Measurements from ENCODE around the gene KCNIP2. TPM values are rescaled to one million over a fixed set of nuclear protein-coding genes. Genes with fewer than 3 reads are reported as not detected.

KCNIP2 gene
- total and polyA plus RNA-seq, 2 donors from 2014 or later = 0.67 to 3.4 TPM

GRCh38 chr10:101803511-101803910 lies 40.1 kb downstream of the KCNIP2 start:
- Histone ChIP-seq H3K9me3 (ENCODE audit: control insufficient read depth in 2 of 3, insufficient read depth in 1 of 3, low read length in 3 of 3) (no peaks in the 10 kb centered on the region), H3K4me1 (ENCODE audit: control insufficient read depth in 2 of 3, insufficient read depth in 2 of 3, low read depth in 1 of 3, low read length in 3 of 3) (no peaks in the 10 kb centered on the region), H3K27ac (ENCODE audit: low read depth in 2 of 2, low read length in 2 of 2) (no peak overlapping the region), H3K4me3 (ENCODE audit: low read length in 3 of 3) (no peak overlapping the region), H3K9ac (ENCODE audit: low read length in 3 of 3) (no peak overlapping the region), H3K27me3 (ENCODE audit: control insufficient read depth, insufficient read depth, low read length) (no peaks in the 10 kb centered on the region), H3K36me3 (ENCODE audit: control insufficient read depth in 2 of 3, insufficient read depth in 3 of 3, low read length in 3 of 3) (peaks cover 16 to 60% (median 28%) of the 10 kb centered on the region in 3 donors)
- DNase-seq (no peak), FAIRE-seq (no peak)
- intact Hi-C loops (cut with DNase I) = no loop called here
- TF ChIP-seq CTCF (IDR thresholded peaks at IDR 0.05; ENCODE audit: borderline replicate concordance, extremely low read depth, insufficient read depth) = no peak

- no peak for FAIRE-seq
These were observed 46.1 kb downstream of the KCNIP2 start for GRCh38 chr10:101797403-101798059.

GRCh38 chr10:101793526-101793925 lies 50.1 kb downstream of the KCNIP2 start:
- H3K9me3 ChIP-seq (ENCODE audit: control insufficient read depth in 2 of 3, insufficient read depth in 1 of 3, low read length in 3 of 3) = no peaks in the 10 kb centered on the region
- no peak overlapping the region for H3K9ac ChIP-seq (ENCODE audit: low read length in 3 of 3)
- DNase-seq (no peak), FAIRE-seq (no peak)
- H3K4me1 ChIP-seq (ENCODE audit: control insufficient read depth in 2 of 3, insufficient read depth in 2 of 3, low read depth in 1 of 3, low read length in 3 of 3) = no peaks in the 10 kb centered on the region
- TF ChIP-seq CTCF (IDR thresholded peaks at IDR 0.05; ENCODE audit: borderline replicate concordance, extremely low read depth, insufficient read depth) = no peak
- no peak overlapping the region for H3K4me3 ChIP-seq (ENCODE audit: low read length in 3 of 3)
- H3K27ac ChIP-seq (ENCODE audit: low read depth in 2 of 2, low read length in 2 of 2) = no peak overlapping the region
- intact Hi-C loops (cut with DNase I) = no loop called here
- peaks cover 21 to 64% (median 40%) of the 10 kb centered on the region in 3 donors for H3K36me3 ChIP-seq (ENCODE audit: control insufficient read depth in 2 of 3, insufficient read depth in 3 of 3, low read length in 3 of 3)
- no peaks in the 10 kb centered on the region for H3K27me3 ChIP-seq (ENCODE audit: control insufficient read depth, insufficient read depth, low read length)

More at GRCh38 chr10:101797403-101798059, 46.1 kb downstream of the KCNIP2 start:
- no peak for TF ChIP-seq CTCF (IDR thresholded peaks at IDR 0.05; ENCODE audit: borderline replicate concordance, extremely low read depth, insufficient read depth)
- no peak for DNase-seq
- Histone ChIP-seq H3K4me3 (ENCODE audit: low read length in 3 of 3) (no peak overlapping the region), H3K27ac (ENCODE audit: low read depth in 2 of 2, low read length in 2 of 2) (no peak overlapping the region), H3K4me1 (ENCODE audit: control insufficient read depth in 2 of 3, insufficient read depth in 2 of 3, low read depth in 1 of 3, low read length in 3 of 3) (no peaks in the 10 kb centered on the region), H3K9me3 (ENCODE audit: control insufficient read depth in 2 of 3, insufficient read depth in 1 of 3, low read length in 3 of 3) (no peaks in the 10 kb centered on the region), H3K36me3 (ENCODE audit: control insufficient read depth in 2 of 3, insufficient read depth in 3 of 3, low read length in 3 of 3) (peaks cover 27 to 68% (median 40%) of the 10 kb centered on the region in 3 donors), H3K9ac (ENCODE audit: low read length in 3 of 3) (no peak overlapping the region), H3K27me3 (ENCODE audit: control insufficient read depth, insufficient read depth, low read length) (no peaks in the 10 kb centered on the region)
- intact Hi-C loops (cut with DNase I) = no loop called here

Measured in kidney (tissue), 14 donors.